ENCODE results near the gene PCDHGA1.
"Not testable (repeated sequence)": the region's sequence is repeated elsewhere in the genome, so short reads cannot be mapped to it uniquely, and the experiment has no call there.

PCDHGA1 gene

DNA sequence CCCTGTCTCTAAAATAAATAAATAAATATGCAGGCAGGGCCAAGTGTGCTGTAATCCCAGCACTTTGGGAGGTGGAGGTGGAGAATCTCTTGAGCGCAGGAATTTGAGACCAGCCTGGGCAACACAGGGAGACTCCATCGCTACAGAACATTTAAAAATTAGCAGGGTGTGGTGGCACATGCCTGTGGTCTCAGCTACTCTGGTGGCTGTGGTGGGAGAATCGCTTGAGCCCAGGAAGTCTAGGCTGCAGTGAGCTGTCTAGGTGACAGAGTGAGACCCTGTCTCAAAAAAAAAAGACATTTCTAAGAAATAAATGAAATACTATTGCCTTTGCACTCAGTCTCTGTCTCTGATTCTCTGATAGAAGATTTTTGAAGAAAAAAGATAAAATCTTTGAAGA lies 81.3 kb downstream of the PCDHGA1 start:
- DNase-seq (ENCODE audit: low read depth) = no peak
- TF ChIP-seq, protein P1, sequence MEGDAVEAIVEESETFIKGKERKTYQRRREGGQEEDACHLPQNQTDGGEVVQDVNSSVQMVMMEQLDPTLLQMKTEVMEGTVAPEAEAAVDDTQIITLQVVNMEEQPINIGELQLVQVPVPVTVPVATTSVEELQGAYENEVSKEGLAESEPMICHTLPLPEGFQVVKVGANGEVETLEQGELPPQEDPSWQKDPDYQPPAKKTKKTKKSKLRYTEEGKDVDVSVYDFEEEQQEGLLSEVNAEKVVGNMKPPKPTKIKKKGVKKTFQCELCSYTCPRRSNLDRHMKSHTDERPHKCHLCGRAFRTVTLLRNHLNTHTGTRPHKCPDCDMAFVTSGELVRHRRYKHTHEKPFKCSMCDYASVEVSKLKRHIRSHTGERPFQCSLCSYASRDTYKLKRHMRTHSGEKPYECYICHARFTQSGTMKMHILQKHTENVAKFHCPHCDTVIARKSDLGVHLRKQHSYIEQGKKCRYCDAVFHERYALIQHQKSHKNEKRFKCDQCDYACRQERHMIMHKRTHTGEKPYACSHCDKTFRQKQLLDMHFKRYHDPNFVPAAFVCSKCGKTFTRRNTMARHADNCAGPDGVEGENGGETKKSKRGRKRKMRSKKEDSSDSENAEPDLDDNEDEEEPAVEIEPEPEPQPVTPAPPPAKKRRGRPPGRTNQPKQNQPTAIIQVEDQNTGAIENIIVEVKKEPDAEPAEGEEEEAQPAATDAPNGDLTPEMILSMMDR (conservative IDR thresholded peaks at IDR 0.05; ENCODE audit: low read length) = no peak
- H3K4me3 ChIP-seq (ENCODE audit: low read length) = no peak overlapping the region

DNA sequence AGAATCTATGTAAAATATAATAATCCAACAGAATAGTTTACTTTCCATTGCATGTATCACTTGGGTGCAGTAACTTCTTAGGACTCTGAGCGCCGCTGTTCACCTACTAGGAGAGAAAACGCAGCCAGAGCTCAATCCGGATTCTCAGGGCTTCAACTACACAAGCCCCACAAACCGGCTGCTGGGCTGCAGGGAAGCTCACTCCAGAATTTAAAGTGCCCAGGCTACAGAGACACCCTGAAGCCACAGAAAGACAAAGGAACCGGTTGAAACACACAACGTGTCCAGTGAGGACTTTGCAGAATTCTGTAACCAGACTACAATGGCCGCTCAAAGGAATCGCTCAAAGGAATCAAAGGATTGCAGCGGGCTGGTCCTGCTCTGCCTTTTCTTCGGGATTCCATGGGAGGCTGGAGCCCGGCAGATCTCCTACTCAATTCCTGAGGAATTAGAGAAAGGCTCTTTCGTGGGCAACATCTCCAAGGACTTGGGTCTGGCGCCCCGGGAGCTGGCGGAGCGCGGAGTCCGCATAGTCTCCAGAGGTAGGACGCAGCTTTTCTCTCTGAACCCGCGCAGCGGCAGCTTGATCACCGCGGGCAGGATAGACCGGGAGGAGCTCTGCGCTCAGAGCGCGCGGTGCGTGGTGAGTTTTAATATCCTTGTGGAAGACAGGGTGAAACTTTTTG lies 82.7 kb downstream of the PCDHGA1 start, which contains the start of gene PCDHGA10:
Gene PCDHGA10 (plus strand): TSS at position 134 of the 686 bp plus-strand sequence. CDS start 189 bp downstream, at position 323.
- TF ChIP-seq, protein P1 (conservative IDR thresholded peaks at IDR 0.05; ENCODE audit: low read length) = peak; percentile 82
- H3K4me3 ChIP-seq (ENCODE audit: low read length) = peak within 1 kb of the TSS; percentile 67
- peak; percentile 78 for DNase-seq (ENCODE audit: low read depth)

DNA sequence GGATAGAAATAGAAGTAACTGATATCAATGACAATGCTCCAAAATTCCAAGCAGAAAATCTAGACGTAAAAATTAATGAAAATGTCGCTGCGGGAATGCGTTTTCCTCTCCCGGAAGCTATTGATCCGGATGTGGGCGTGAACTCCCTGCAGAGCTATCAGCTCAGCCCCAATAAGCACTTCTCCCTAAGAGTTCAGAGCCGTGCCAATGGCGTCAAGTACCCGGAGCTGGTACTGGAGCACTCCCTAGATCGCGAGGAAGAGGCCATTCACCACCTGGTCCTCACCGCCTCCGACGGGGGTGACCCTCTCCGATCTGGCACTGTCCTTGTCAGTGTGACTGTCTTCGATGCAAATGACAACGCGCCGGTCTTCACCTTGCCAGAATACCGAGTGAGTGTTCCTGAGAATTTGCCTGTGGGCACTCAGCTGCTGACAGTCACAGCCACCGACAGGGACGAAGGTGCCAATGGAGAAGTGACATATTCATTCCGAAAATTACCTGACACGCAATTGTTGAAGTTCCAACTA lies 83.3 kb downstream of the PCDHGA1 start:
- DNase-seq (ENCODE audit: low read depth) = no peak
- TF ChIP-seq, protein P1 (conservative IDR thresholded peaks at IDR 0.05; ENCODE audit: low read length) = no peak
- H3K4me3 ChIP-seq (ENCODE audit: low read length) = peak overlapping the region; percentile 67

DNA sequence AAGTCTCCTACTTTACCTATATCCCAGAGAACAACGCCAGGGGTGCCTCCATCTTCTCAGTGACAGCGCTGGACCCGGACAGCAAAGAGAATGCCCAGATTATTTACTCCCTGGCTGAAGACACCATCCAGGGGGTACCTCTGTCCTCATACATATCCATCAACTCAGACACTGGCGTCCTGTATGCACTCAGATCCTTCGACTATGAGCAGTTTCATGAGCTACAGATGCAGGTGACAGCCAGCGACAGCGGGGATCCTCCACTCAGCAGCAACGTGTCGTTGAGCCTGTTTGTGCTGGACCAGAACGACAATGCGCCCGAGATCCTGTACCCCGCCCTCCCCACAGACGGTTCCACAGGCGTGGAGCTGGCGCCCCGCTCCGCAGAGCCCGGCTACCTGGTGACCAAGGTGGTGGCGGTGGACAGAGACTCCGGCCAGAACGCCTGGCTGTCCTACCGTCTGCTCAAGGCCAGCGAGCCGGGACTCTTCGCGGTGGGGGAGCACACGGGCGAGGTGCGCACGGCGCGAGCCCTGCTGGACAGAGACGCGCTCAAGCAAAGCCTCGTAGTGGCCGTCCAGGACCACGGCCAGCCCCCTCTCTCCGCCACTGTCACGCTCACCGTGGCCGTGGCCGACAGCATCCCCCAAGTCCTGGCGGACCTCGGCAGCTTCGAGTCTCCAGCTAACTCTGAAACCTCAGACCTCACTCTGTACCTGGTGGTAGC lies 84.4 kb downstream of the PCDHGA1 start:
- not testable (repeated sequence) for DNase-seq (ENCODE audit: low read depth); H3K4me3 ChIP-seq (ENCODE audit: low read length)

DNA sequence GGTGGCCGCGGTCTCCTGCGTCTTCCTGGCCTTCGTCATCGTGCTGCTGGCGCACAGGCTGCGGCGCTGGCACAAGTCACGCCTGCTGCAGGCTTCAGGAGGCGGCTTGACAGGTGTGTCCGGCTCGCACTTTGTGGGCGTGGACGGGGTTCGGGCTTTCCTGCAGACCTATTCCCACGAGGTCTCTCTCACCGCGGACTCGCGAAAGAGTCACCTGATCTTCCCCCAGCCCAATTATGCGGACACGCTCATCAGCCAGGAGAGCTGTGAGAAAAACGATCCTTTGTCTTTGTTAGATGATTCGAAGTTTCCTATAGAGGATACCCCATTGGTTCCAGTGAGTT lies 84.9 kb downstream of the PCDHGA1 start:
- not testable (repeated sequence) for DNase-seq (ENCODE audit: low read depth); H3K4me3 ChIP-seq (ENCODE audit: low read length)

DNA sequence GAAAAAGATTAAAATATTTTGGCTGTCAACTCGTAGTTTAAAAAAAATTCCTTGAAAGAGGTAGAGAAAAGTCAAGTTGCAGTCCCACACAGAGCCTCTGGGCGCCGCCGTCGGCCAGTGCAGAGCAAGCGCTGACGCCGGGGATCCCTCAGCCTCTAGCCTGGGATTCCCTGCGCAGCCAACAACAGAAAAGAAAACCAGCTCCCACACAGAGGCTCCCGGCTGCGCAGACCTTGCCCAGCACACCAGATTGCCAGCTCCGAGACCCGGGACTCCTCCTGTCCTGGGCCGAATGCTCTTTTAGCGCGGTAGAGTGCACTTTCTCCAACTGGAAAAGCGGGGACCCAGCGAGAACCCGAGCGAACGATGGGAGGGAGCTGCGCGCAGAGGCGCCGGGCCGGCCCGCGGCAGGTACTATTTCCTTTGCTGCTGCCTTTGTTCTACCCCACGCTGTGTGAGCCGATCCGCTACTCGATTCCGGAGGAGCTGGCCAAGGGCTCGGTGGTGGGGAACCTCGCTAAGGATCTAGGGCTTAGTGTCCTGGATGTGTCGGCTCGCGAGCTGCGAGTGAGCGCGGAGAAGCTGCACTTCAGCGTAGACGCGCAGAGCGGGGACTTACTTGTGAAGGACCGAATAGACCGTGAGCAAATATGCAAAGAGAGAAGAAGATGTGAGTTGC lies 87.3 kb downstream of the PCDHGA1 start, which contains the start of gene PCDHGB7:
Gene PCDHGB7 (plus strand): TSS at position 184 of the 679 bp plus-strand sequence. CDS start 183 bp downstream, at position 367.
- TF ChIP-seq, protein P1 (conservative IDR thresholded peaks at IDR 0.05; ENCODE audit: low read length) = peak; percentile 87
- DNase-seq (ENCODE audit: low read depth) = peak; percentile 81
- H3K4me3 ChIP-seq (ENCODE audit: low read length) = peak within 1 kb of the TSS; percentile 63

DNA sequence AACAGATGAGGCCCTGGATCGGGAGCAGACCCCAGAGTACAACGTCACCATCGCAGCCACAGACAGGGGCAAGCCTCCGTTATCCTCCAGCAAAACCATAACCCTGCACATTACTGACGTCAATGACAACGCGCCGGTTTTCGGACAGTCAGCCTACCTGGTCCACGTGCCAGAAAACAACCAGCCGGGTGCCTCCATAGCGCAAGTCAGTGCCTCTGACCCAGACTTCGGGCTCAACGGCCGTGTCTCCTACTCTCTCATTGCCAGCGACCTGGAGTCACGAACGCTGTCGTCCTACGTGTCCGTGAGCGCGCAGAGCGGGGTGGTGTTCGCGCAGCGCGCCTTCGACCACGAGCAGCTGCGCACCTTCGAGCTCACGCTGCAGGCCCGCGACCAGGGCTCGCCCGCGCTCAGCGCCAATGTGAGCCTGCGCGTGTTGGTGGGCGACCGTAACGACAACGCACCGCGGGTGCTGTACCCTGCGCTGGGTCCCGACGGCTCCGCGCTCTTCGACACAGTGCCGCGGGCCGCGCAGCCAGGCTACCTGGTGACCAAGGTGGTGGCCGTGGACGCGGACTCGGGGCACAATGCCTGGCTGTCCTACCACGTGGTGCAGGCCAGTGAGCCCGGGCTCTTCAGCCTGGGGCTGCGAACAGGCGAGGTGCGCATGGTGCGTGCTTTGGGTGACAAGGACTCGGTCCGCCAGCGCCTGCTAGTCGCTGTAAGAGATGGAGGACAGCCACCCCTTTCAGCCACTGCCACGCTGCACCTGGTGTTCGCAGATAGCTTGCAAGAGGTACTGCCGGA lies 89.0 kb downstream of the PCDHGA1 start:
- H3K4me3 ChIP-seq (ENCODE audit: low read length) = no peak overlapping the region
- no peak for DNase-seq (ENCODE audit: low read depth)
- TF ChIP-seq, protein P1 (conservative IDR thresholded peaks at IDR 0.05; ENCODE audit: low read length) = no peak
